ENCODE measurements around the gene TMEFF2.

DNA sequence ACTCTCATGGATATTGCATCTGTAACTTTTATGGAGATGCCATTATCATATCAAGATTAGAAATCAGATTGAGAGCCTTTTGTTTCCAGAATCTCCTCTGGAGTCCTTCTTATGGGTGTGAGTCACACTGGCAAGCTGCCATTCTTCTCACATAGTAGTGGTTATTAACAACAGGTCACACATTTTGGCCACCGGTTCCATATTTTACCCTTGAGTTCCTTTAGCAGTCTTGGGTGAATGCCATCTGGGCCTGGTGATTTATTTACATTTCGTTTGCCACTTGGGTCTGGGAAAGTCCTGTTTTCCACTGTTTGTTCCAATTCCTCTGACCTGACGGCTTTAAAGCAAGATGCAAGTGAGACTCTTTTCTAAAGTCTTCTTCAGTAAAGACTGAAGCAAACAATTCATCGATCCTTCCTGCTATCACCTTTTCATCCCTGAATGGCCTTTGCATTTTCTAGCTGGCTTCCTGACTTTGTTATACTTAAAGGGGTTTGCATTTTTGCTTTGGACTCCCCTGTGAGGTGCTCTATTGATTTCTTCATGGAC is 267.3 kb downstream of the TMEFF2 start:
- TF ChIP-seq, protein P1, sequence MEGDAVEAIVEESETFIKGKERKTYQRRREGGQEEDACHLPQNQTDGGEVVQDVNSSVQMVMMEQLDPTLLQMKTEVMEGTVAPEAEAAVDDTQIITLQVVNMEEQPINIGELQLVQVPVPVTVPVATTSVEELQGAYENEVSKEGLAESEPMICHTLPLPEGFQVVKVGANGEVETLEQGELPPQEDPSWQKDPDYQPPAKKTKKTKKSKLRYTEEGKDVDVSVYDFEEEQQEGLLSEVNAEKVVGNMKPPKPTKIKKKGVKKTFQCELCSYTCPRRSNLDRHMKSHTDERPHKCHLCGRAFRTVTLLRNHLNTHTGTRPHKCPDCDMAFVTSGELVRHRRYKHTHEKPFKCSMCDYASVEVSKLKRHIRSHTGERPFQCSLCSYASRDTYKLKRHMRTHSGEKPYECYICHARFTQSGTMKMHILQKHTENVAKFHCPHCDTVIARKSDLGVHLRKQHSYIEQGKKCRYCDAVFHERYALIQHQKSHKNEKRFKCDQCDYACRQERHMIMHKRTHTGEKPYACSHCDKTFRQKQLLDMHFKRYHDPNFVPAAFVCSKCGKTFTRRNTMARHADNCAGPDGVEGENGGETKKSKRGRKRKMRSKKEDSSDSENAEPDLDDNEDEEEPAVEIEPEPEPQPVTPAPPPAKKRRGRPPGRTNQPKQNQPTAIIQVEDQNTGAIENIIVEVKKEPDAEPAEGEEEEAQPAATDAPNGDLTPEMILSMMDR (IDR thresholded peaks at IDR 0.05; ENCODE audit: low read depth, low read length), result no peak
- no peak for TF ChIP-seq POLR2A (IDR thresholded peaks at IDR 0.05; ENCODE audit: extremely low read depth, insufficient read length)

Measured in NB4 (cell line).